Activated gamma-delta T cell treated with anti-CD3 and anti-CD28 coated beads, Interleukin-2, amount 50 U/mL, for 16 hours (primary cell): Measurements from ENCODE around the gene CASZ1.

ENCODE experiments used
- DNase-seq: peaks from one replicate; pipeline ENCODE4 v3.0.0-alpha.2; 2020; ENCODE audit warnings: low read depth

CASZ1 gene

GRCh38 chr1:10653370-10654125, 142.9 kb downstream of the CASZ1 start:
- no peak for DNase-seq

GRCh38 chr1:10652626-10653025, 143.8 kb downstream of the CASZ1 start:
- DNase-seq = no peak

DNA sequence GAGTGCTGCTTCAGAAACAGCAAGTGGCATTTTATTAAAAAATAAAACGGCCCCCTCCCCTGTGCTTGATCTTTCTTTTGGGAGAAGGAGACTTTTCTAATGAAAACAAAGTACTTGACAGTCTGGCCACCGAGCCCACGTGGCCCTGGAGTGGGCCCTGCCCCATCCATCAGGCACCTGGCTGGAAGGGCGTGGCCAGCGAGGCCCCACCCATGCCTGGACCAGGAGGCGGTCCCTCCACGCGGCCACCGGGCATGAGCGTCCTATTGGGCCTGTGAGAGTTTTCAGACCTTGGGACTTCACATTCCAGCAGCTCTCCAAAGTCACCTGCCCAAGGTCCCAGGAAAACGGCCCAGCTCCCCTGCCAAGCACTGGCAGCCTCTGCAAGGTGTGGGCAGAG, 144.7 kb downstream of the CASZ1 start:
- DNase-seq = no peak

GRCh38 chr1:10651389-10651766, 145.1 kb downstream of the CASZ1 start:
- no peak for DNase-seq

- no peak for DNase-seq
These were observed 145.7 kb downstream of the CASZ1 start for GRCh38 chr1:10650556-10651388.

DNA sequence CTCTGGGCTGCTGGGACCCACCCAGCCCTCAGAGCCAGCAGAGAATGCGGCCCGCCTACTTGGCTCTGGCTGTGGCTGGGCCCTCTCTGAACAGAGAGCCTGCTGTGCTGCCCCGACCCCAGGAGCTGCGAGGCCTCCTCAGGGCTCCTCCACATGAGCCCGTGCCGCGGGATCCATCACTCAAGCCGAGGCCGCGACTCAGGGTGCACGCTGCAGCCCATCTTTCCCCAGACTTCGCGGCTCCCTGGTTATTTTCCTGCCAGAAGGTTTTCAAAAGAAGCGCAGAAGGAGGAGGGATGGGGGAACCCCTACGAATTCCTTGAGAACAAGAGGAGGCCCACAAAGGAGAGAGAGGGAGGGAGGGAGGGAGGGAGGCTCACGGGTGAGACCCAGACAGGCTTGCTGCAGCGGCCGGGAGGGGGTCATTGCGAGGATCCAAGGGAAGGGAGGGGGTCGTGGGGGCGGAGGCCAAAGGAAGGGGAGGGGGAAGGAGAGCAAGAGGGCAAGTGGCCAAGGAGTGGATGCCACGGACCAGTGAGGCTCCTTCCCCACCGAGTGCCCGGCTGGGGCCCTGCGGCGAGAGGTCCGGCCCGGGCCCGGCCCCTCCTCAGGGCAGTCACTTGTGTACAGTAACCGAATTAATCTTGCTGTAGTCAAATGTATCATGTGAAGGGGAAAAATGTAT, 146.8 kb downstream of the CASZ1 start:
- no peak for DNase-seq

DNA sequence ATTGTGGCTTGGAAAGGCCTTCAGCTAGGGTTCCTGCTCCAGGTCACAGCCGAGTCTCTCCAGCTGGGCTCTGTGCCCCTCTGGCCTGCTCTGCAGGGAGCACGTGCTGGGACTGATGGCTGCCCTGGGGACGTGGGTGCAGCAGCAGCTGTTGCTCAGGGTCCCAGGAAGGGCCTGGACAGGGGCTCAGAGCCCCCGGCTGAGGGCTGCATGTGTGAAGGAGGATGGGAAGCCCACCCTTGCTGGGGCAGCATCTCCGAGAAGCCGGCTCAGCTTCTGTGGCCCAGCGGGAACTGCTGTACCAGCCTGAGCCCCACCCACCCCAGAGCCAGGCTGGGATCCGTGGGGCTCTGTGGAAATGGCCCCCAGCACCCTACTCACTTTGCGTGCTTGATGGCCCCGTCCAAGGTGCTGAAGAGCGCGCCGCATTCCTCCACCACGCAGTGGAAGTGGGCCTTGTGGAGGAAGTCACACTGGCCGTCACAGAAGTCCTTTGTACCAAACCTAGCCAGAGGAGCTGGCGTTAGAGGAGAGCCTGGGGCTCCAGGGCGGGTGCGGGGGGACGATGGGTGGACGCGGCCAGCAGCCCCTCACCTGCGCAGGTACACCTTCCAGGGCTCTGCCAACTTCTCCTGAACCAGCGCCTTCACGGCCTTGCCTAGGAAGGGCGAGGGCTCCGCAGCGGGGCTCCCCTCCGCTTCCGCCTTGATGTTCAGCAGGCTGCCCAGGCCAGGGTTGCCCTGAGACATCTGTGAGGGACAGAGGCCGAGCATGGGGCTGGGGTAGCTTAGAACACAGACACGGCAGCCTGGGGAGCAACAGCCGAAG, 147.5 kb downstream of the CASZ1 start:
- DNase-seq = no peak

GRCh38 chr1:10647414-10648170, 148.9 kb downstream of the CASZ1 start:
- DNase-seq = no peak

- no peak for DNase-seq
These were observed 150.0 kb downstream of the CASZ1 start for GRCh38 chr1:10646347-10646861.

DNA sequence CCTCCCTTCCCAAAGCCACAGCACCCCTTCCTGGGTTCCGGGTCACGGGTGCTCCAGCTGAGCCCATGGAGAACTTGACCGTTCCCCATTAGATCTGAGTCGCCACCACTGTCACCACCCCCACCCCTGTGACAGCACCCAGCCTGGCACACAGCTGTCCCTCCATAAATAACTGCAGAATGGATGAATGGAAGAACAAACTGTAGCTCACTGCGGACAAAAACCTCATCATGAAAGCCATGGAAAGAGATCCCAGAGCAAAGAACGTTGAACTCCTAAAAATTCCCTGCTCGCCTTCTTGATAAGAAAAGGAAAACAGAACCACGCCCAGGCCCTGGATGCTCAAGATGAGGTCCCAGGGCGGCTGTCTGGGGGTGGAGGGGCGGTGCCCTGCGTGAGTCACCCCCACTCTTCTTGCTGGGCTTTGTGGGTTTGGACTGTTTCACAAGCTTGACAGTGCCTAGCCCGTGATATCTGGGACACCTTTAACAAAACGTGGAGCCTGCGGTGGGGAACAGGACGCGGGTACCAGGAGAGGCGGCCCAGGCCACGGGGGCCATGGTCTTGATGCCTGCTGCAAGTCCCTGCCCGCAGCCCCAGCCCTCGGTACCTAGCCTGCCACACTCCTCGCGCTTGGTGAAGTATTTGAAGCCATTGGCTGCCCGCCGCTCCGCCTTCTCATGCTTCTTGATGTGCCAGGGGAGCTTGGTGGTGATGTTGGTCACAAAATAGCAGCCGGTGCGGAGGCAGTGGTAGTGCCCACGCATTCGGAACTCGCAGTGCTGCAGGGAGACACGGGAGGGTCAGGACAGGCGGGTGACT, 151.9 kb downstream of the CASZ1 start:
- DNase-seq = no peak

GRCh38 chr1:10643607-10644306, 152.7 kb downstream of the CASZ1 start:
- no peak for DNase-seq

- no peak for DNase-seq
These were observed 153.9 kb downstream of the CASZ1 start for GRCh38 chr1:10642403-10643080.

- DNase-seq = no peak
These were observed 154.5 kb downstream of the CASZ1 start for GRCh38 chr1:10641976-10642375.

- no peak for DNase-seq
These were observed 155.4 kb downstream of the CASZ1 start for GRCh38 chr1:10640843-10641553.

- DNase-seq = no peak
These were observed 156.5 kb downstream of the CASZ1 start for GRCh38 chr1:10639775-10640578.

DNA sequence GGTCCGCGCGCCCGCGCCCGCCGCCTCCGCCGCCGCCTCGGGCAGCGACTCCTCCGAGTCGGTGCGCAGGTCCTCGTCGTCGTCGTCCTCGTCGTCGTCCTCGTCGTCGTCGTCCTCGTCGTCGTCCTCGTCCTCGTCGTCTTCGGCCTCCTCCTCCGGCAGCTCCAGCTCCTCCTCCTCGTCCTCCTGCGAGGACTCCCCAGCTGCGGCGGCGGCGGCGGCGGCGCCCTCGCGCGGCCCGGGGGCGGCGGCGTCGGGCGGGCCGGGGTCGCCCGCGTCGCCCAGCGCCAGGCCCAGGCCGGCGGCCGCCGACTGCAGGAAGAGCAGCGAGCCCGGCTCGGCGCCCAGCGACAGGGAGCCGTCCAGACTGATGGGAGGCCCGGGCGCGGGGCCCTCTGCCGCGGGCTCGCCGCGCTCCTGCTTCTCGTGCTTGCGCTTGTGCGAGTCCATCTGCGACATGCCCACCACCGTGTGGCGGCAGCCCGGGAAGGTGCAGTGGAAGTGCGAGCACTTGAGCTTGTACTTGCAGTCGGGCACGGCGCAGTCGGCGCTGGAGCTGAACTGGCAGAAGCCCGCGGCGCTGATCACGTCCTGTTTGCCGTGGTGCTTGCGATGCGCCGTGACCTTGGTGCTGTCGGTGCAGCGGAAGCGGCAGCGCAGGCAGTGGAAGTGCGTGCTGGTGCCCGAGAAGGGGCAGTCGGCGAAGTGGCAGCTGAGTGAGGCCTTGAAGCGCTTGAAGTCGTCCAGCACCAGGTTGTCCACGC, 157.3 kb downstream of the CASZ1 start:
- no peak for DNase-seq
